Panc1 (cell line): ENCODE results near the gene STAB2.

ENCODE experiments used
- CTCF ChIP-seq: fragments of 450-650 bp; IDR thresholded peaks from 2 replicates; pipeline ENCODE4 v1.5.1; 2017; ENCODE audit warnings: mild to moderate bottlenecking
- TF ChIP-seq, protein P1 (sequence below), 2 experiments: IDR thresholded peaks; 2 replicates each; pipeline ENCODE4 v1.6.1; 2011 to 2012; ENCODE audit warnings: low read depth in 2 of 2, control low read depth in 1 of 2, low read length in 1 of 2, mild to moderate bottlenecking in 1 of 2, moderate library complexity in 1 of 2; ENCODE audit not compliant: insufficient read depth in 1 of 2

DNA sequence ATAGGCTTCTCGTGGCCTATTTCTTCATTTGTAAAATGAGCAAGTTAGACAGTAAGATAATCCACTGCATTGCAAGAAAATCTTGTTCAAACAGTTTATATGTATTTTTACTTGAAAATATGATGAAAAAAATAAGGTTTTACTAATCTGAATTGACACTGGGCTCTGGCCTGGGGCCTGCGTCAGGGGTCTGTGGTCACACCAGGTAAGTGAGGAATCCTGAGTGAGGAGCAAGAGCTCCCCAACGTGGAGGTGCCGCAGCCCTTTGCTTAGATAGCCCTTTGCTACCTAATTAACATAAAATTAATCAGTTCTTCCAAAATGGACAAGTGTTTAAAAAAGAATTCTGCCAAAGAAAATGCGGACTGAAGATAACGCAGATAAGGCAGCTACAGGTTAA, 39.1 kb upstream of the STAB2 start:
- no peak for TF ChIP-seq CTCF
- TF ChIP-seq, protein P1, sequence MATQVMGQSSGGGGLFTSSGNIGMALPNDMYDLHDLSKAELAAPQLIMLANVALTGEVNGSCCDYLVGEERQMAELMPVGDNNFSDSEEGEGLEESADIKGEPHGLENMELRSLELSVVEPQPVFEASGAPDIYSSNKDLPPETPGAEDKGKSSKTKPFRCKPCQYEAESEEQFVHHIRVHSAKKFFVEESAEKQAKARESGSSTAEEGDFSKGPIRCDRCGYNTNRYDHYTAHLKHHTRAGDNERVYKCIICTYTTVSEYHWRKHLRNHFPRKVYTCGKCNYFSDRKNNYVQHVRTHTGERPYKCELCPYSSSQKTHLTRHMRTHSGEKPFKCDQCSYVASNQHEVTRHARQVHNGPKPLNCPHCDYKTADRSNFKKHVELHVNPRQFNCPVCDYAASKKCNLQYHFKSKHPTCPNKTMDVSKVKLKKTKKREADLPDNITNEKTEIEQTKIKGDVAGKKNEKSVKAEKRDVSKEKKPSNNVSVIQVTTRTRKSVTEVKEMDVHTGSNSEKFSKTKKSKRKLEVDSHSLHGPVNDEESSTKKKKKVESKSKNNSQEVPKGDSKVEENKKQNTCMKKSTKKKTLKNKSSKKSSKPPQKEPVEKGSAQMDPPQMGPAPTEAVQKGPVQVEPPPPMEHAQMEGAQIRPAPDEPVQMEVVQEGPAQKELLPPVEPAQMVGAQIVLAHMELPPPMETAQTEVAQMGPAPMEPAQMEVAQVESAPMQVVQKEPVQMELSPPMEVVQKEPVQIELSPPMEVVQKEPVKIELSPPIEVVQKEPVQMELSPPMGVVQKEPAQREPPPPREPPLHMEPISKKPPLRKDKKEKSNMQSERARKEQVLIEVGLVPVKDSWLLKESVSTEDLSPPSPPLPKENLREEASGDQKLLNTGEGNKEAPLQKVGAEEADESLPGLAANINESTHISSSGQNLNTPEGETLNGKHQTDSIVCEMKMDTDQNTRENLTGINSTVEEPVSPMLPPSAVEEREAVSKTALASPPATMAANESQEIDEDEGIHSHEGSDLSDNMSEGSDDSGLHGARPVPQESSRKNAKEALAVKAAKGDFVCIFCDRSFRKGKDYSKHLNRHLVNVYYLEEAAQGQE (IDR thresholded peaks at IDR 0.05; ENCODE audit: insufficient read depth in 1 of 2, low read depth in 2 of 2, low read length in 1 of 2) = no peak
